Vagina (tissue), 2 donors: ENCODE data around the gene AGPAT3.

Experiments used
- CTCF ChIP-seq, 3 experiments: fragments of 450-650 bp in 2 of 3; fragments of 200-600 bp in 1 of 3; sonication (generic) in 1 of 3; IDR thresholded peaks; one replicate each; pipeline ENCODE4 v1.5.1; 2017 to 2019; ENCODE audit warnings: antibody characterized with exemption in 3 of 3, mild to moderate bottlenecking in 2 of 3, moderate library complexity in 2 of 3
- POLR2AphosphoS5 ChIP-seq, 2 donors: sonication (generic); formaldehyde crosslinking; IDR thresholded peaks; one replicate each; pipeline ENCODE4 v1.9.0; 2017; ENCODE audit warnings: antibody characterized with exemption in 2 of 2, mild to moderate bottlenecking in 2 of 2, low read depth in 1 of 2; ENCODE audit not compliant: insufficient read depth in 1 of 2

- no peak for TF ChIP-seq CTCF (IDR thresholded peaks at IDR 0.05)
- TF ChIP-seq POLR2AphosphoS5 (IDR thresholded peaks at IDR 0.05; ENCODE audit: insufficient read depth in 1 of 2, low read depth in 1 of 2) = no peak
Observed at GRCh38 chr21:43979654-43980053, 114.6 kb downstream of the AGPAT3 start.
